HepG2 (cell line): Measurements from ENCODE around the gene C11orf65. TPM values are rescaled to one million over a fixed set of nuclear protein-coding genes. Genes with fewer than 3 reads are reported as not detected.

ENCODE experiments used
- CHD2 ChIP-seq: IDR thresholded peaks from 2 replicates; pipeline ENCODE4 v1.6.1; 2011; ENCODE audit warnings: low read depth, low read length, improper control_type of control experiment
- ELK4 ChIP-seq: sonication (generic); formaldehyde crosslinking; IDR thresholded peaks from 2 replicates; pipeline ENCODE4 v1.9.0; 2021; ENCODE audit warnings: missing genetic modification reagents, borderline replicate concordance
- FLYWCH1 ChIP-seq: sonication (generic); formaldehyde crosslinking; IDR thresholded peaks from 2 replicates; pipeline ENCODE4 v1.8.1; 2023; ENCODE audit warnings: mild to moderate bottlenecking, missing genetic modification reagents
- HCFC1 ChIP-seq: fragments of 150-350 bp; IDR thresholded peaks from 2 replicates; pipeline ENCODE4 v1.6.1; 2014; ENCODE audit warnings: low read depth, low read length
- HES4 ChIP-seq: sonication (generic); formaldehyde crosslinking; IDR thresholded peaks from 2 replicates; pipeline ENCODE4 v1.9.0; 2021; ENCODE audit warnings: mild to moderate bottlenecking, missing genetic modification reagents, borderline replicate concordance
- MTA1 ChIP-seq: sonication (generic); formaldehyde crosslinking; IDR thresholded peaks from 2 replicates; pipeline ENCODE4 v1.4.0; 2020; ENCODE audit warnings: missing genetic modification reagents, mild to moderate bottlenecking, borderline replicate concordance
- MXD1 ChIP-seq: sonication (generic); formaldehyde crosslinking; IDR thresholded peaks from 2 replicates; pipeline ENCODE4 v1.4.0; 2020; ENCODE audit warnings: mild to moderate bottlenecking, missing genetic modification reagents
- PRDM4 ChIP-seq: sonication (generic); formaldehyde crosslinking; IDR thresholded peaks from 2 replicates; pipeline ENCODE4 v1.9.0; 2021; ENCODE audit warnings: missing genetic modification reagents, borderline replicate concordance
- SKI ChIP-seq: fragments of 450-650 bp; IDR thresholded peaks from one replicate; pipeline ENCODE4 v1.6.1; 2018; ENCODE audit warnings: mild to moderate bottlenecking; ENCODE audit not compliant: partially characterized antibody
- TARDBP ChIP-seq: sonication (generic); formaldehyde crosslinking; IDR thresholded peaks from 2 replicates; pipeline ENCODE4 v1.8.0; 2022; ENCODE audit warnings: mild to moderate bottlenecking, missing genetic modification reagents
- ZNF136 ChIP-seq: sonication (generic); formaldehyde crosslinking; IDR thresholded peaks from 2 replicates; pipeline ENCODE4 v1.8.1; 2022; ENCODE audit warnings: low read depth, mild to moderate bottlenecking, moderate library complexity, missing genetic modification reagents
- ZNF207 ChIP-seq: fragments of 450-650 bp; IDR thresholded peaks from 2 replicates; pipeline ENCODE4 v1.6.1; 2016; ENCODE audit warnings: antibody characterized with exemption, borderline replicate concordance
- ZNF337 ChIP-seq: sonication (generic); formaldehyde crosslinking; IDR thresholded peaks from 2 replicates; pipeline ENCODE4 v1.5.1; 2020; ENCODE audit warnings: missing genetic modification reagents, low read depth, mild to moderate bottlenecking, borderline replicate concordance
- ZNF451 ChIP-seq: sonication (generic); formaldehyde crosslinking; IDR thresholded peaks from 2 replicates; pipeline ENCODE4 v1.5.0; 2020; ENCODE audit warnings: mild to moderate bottlenecking, missing genetic modification reagents
- ZNF639 ChIP-seq: conservative IDR thresholded peaks from 2 replicates; pipeline ENCODE4 v1.6.1; 2018; ENCODE audit warnings: missing genetic modification reagents
- ZNF709 ChIP-seq: sonication (generic); formaldehyde crosslinking; IDR thresholded peaks from 2 replicates; pipeline ENCODE4 v1.5.0; 2020; ENCODE audit warnings: mild to moderate bottlenecking, missing genetic modification reagents
- ZNF747 ChIP-seq: sonication (generic); formaldehyde crosslinking; IDR thresholded peaks from 2 replicates; pipeline ENCODE4 v1.8.1; 2023; ENCODE audit warnings: missing genetic modification reagents, mild to moderate bottlenecking, borderline replicate concordance
- ZSCAN5A ChIP-seq: sonication (generic); formaldehyde crosslinking; IDR thresholded peaks from 2 replicates; pipeline ENCODE4 v1.8.0; 2022; ENCODE audit warnings: mild to moderate bottlenecking, missing genetic modification reagents, borderline replicate concordance
- polyA plus RNA-seq, 8 experiments: library from polyadenylated mRNA; depleted of rRNA in 3 of 8; stranded (reverse) in 7 of 8; unstranded in 1 of 8; fragments of >200 nt; fragmentation: Illumina TruSeq in 4 of 8; extraction: Trizol in 4 of 8; gene quantifications; 2 replicates each; pipeline versions ENCODE4 v1.2.1 to v1.2.3, GENCODE V29; 2011 to 2016; ENCODE audit warnings: low read depth in 4 of 8, missing spikeins in 1 of 8, mixed read lengths in 1 of 8; ENCODE audit not compliant: insufficient read depth in 1 of 8
- total RNA-seq, 5 experiments: library from RNA; depleted of rRNA; stranded (reverse); fragments of >200 nt; fragmentation: Illumina TruSeq; extraction: Trizol; gene quantifications; 2 replicates each; pipeline ENCODE4 v1.2.3, GENCODE V29; 2016; ENCODE audit warnings: low read depth in 1 of 5
- TF ChIP-seq, protein P1 (sequence below): sonication (generic); formaldehyde crosslinking; IDR thresholded peaks from 2 replicates; pipeline ENCODE4 v1.4.0; 2020; ENCODE audit warnings: mild to moderate bottlenecking, missing genetic modification reagents
- TF ChIP-seq, protein P2 (sequence below): sonication (generic); formaldehyde crosslinking; IDR thresholded peaks from 2 replicates; pipeline ENCODE4 v1.4.0; 2020; ENCODE audit warnings: missing genetic modification reagents

The C11orf65 gene
- total and polyA plus RNA-seq, 2 of the 13 experiments (the other 11 are each of a cell fraction or from before 2014, with no cell fraction given) = 0.38 to 0.42 TPM

DNA sequence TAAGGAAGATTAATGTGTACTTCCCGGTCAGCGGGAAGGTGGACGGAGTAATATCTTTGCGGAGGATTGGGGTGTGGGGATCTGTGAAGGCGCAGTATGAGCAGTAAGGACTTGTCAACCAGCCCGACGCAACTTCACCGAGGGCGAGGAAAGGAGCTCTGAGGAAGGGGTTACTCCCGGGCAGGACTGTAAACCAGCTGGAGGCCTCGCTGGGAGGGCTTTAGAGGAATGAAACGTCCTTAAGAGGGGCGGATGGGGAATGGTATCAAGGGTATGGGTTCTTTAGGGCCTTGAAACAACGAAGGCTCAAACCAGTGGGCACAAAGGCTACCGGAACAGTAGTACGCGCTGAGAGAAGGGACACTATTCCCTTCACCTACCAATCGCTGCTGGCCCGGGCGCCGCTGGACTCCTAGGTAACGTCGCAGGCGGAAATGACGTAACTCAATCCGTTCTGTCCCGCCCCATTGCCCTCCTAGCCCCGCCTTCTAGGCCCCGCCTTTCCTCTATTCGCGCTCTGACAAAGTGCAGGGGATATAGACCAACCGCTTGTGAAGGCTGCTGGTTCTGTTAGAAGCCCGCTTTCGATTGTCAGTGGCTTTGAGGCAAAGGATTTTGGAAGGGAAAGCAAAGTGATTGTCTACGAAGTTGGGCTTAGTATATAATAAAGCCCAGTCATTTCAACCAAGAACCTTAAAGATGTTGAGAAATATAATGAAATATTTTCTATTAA is at the start of gene C11orf65 (continued):
- TF ChIP-seq CHD2 (no peak), HES4 (CRISPR knock-in tag) (no peak), MXD1 (CRISPR knock-in tag) (0 out of 2 replicates have a peak, but pooled peaks have one; percentile 40), TARDBP (no peak), ELK4 (CRISPR knock-in tag) (no peak), ZNF337 (CRISPR knock-in tag) (0 out of 2 replicates have a peak, but pooled peaks have one; percentile 65), ZNF136 (CRISPR knock-in tag) (no peak), ZNF747 (CRISPR knock-in tag) (no peak; the same call in 1 of the 2 replicates), SKI (no peak), ZNF207 (no peak), ZSCAN5A (CRISPR knock-in tag) (no peak; the same call in 1 of the 2 replicates), FLYWCH1 (CRISPR knock-in tag) (no peak), MTA1 (CRISPR knock-in tag) (no peak), PRDM4 (CRISPR knock-in tag) (no peak), ZNF709 (CRISPR knock-in tag) (no peak), ZNF639 (CRISPR knock-in tag) (no peak), HCFC1 (no peak), ZNF451 (CRISPR knock-in tag) (0 out of 2 replicates have a peak, but pooled peaks have one; percentile 72)
- TF ChIP-seq, protein P1, sequence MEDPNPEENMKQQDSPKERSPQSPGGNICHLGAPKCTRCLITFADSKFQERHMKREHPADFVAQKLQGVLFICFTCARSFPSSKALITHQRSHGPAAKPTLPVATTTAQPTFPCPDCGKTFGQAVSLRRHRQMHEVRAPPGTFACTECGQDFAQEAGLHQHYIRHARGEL (CRISPR knock-in tag) = no peak
- TF ChIP-seq, protein P2, sequence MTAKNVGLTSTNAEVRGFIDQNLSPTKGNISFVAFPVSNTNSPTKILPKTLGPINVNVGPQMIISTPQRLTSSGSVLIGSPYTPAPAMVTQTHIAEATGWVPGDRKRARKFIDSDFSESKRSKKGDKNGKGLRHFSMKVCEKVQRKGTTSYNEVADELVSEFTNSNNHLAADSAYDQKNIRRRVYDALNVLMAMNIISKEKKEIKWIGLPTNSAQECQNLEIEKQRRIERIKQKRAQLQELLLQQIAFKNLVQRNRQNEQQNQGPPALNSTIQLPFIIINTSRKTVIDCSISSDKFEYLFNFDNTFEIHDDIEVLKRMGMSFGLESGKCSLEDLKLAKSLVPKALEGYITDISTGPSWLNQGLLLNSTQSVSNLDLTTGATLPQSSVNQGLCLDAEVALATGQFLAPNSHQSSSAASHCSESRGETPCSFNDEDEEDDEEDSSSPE (CRISPR knock-in tag) = peak; percentile 60
